Activated CD4-positive, alpha-beta T cell treated with anti-CD3 and anti-CD28 coated beads for 48 hours (primary cell): ENCODE results near the gene CDCA5.
A peak's percentile ranks its signal among the peaks of the same experiment; 100 is the strongest.

Experiments
- DNase-seq: peaks from one replicate; pipeline ENCODE4 v3.0.0-alpha.2; 2020

The CDCA5 gene

GRCh38 chr11:65067446-65067845, 16.4 kb downstream of the CDCA5 start:
- no peak for DNase-seq

- no peak for DNase-seq
Measured at GRCh38 chr11:65066805-65067291, 17.0 kb downstream of the CDCA5 start.

DNA sequence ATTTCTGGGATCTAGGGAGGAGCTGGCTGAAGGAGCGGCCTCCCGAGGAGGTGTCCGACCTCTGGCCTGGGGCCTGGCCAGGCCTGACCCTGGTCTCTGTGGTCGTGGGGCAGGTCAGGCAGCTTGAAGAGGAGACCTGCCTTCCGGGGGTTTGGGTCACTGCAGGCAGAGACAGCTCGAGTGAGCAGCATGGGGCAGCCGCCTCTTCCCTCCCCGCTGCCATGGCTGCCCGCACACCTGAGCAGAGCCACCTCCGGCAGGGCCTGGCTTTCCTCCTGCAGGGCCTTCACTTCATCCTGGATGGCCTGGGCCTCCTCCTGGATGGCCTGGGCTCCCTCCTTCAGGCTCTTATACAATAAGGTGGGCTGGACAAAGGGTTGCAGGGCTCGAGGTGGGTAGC, 17.5 kb downstream of the CDCA5 start:
- no peak for DNase-seq

DNA sequence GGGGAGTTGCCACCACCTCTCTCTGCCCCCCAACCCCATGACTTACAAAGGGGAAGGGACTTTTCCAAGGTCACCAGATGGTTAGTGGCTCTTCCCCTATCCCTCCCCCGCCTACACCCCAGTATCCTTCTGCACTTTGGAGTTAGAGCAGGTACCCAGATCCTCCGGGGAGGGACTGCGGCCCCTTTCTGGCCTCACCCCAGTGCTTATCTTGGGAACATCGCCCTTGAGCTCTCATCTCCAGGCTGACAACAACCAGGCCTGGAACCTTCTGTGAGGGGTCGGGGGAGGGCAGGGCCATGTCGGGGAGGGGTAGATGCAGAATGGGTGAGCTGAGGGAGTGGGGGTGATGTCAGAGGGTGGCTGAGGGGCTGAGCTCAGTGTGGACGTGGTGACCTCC, 18.0 kb downstream of the CDCA5 start:
- DNase-seq = no peak

- no peak for DNase-seq
Measured at GRCh38 chr11:65064847-65065240, 19.0 kb downstream of the CDCA5 start.

- peak; percentile 21 for DNase-seq
Measured at GRCh38 chr11:65063532-65063931, 20.3 kb downstream of the CDCA5 start.

- DNase-seq = no peak
Measured at GRCh38 chr11:65060913-65061408, 22.9 kb downstream of the CDCA5 start.

GRCh38 chr11:65059959-65060824, 23.6 kb downstream of the CDCA5 start:
- DNase-seq = no peak

- no peak for DNase-seq
Measured at GRCh38 chr11:65059523-65059922, 24.3 kb downstream of the CDCA5 start.

- DNase-seq = no peak
Measured at GRCh38 chr11:65058419-65059054, 25.3 kb downstream of the CDCA5 start, which contains the start of gene NAALADL1. TSS of gene NAALADL1 (minus strand) at chr11:65058553. CDS start at chr11:65058521, 32 bp downstream.

DNA sequence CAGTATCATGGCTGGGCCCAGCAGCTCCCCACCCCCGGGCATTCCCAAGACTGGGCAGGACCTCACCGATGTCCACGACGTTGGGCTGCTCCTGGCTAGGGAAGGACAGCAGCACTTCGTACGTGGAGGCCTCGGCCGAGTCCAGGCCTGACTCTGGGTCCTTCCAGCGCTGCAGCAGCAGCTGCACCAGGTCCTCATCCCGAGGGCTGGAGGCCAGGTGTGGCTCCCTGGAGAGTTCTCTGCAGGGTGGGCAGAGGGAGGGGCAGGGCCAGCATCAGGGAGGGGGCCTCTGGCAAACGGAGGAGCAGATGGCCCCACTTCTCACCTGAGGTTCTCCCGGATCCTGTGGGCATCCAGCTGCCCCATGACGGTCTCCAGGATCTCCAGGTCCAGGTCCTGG, 25.8 kb downstream of the CDCA5 start:
- no peak for DNase-seq

DNA sequence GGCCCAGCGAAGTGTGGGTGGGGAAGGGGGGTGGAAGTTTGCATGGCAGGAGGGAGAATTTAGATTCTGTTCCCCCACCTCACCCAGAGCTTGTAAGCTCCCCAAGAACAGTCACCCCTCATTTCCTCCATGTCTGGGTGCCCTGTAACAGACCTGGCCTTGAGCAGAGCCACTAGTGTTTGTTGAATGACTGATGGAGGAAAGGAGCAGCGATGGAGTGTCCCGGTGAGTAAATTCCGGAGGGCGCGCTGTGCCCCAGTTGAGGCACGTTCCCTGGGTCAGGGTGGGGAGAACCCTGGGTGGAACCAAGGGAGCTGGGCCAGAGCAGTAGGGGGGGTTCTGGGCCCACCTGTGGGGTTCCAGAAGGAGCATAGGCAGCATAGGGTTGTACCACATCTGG, 26.3 kb downstream of the CDCA5 start:
- no peak for DNase-seq

GRCh38 chr11:65056999-65057398, 26.8 kb downstream of the CDCA5 start:
- no peak for DNase-seq

- DNase-seq = no peak
Measured at GRCh38 chr11:65055538-65055937, 28.3 kb downstream of the CDCA5 start.

GRCh38 chr11:65053827-65054508, 29.9 kb downstream of the CDCA5 start:
- no peak for DNase-seq

DNA sequence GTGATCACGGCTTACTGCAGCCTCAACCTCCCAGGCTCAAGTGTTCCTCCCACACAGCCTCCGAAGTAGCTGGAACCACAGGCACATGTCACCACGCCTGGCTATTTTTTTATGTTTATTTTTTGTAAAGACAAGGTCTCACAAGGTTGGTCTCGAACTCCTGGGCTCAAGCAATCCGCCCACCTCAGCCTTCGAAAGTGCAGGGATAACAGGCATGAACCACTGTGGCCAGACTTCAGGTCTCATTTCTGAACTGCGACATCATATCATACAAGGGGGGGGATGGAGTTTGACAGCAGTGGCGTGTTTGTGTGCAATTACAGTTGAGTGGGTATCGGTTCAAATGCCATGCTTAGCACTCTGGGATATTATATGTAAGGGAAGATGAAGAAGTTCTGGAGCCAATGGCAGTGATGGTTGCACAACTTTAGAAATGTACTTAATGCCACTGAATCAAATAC, 32.4 kb downstream of the CDCA5 start:
- DNase-seq = no peak

DNA sequence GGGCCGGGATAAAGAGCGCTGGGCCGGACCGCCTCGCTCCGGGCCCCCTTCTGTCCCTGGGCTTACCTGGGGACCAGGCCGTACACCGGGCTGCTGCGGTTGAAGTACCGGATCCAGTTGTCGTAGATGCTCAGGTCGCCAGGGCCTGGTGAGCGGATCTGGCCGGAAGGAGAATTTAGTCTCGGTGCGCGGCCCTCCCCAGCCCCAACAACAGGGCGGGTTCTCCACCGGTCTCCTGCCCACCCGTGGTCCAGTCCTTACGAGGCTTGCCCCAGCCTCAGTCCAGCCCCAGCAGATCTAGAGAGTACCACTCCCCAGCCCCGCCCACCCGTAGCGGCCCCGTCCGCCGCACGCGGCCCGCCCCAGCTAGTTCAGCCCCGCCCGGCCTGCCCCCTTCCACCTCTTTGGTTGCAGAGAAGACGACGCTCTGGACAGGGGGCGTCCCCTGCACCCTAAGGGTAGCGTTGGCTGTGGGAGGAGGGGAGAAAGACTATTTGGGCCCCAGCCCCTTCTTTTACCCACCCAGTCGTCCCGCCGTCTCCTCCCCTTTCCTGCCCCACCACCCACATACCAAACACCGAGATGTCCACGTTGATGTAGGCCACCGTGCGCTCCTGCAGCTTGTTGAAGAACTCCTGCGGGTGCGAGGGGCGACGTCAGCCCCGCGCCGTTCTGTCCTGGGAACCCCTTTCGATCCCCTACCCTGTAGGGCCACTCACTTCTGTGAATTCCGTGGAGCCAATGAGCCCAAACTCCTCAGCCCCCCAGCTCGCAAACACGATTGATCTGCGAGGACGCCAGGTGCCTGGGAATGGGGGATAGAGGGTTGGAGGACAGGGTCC, 36.0 kb downstream of the CDCA5 start:
- DNase-seq = peak; percentile 43

DNA sequence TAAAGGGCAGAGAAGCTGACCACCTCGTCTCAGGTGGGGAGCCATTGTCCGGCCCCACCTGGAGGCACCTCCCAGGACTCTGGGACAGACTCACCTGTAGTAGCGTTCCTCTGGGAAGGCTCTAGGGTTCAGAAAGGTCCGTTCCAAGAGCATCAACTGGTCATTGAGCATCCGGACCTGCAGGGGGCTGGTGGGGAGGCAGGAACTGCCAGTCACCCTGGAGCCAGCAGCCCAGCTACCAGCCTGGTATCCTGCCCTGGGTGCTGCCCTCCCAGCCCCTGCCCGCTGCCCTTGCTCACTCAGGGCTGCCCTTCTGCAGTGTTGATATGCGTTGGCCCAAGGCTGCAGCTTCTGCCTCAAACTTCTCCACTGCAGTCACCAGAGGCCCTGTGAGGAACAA, 38.1 kb downstream of the CDCA5 start:
- DNase-seq = no peak

- DNase-seq = no peak
Measured at GRCh38 chr11:65045061-65045460, 38.8 kb downstream of the CDCA5 start.

DNA sequence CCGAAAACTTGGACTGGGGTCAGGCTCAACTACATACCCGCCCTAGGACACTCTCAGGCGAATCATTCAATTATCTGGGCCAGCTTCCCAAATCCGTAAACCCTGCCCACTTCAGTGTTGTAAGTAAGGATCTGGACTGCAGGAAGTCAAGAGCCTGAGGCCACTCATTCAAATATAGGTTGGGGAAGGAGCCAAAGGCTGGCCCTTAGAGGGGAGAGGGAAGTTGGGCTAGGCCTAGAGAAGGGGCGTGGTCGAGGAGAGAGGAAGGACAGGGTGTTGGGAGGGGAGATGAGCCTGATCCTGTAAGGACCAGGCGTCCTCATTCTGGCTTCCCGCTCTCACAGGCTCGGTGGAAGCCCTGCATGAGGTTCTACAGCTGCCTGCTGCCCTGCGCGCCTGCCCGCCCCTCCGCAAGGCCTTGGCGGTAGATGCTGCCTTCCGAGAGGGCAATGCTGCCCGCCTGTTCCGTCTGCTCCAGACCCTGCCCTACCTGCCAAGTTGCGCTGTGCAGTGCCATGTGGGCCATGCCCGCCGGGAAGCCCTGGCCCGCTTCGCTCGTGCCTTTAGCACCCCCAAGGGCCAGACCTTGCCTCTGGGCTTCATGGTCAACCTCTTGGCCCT, 39.8 kb downstream of the CDCA5 start:
- no peak for DNase-seq

DNA sequence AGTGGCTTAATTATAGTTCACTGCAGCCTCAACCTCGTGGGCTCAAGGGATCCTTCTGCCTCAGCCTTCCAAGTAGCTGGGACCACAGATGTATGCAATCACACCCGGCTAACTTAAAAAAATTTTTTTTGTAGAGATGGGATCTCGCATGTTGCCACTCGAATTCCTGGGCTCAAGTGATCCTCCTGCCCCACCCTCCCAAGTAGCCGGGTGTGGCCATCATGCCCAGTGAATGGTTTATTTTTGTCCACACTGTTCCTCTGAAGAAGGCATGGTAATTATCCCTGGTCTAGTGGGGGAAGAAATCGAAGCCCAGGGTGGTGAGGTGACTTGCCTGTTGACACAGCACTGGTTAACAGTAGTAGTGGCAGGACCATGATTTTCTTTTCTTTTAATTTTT, 40.9 kb downstream of the CDCA5 start:
- no peak for DNase-seq
